Psoas muscle (tissue), 8 donors: ENCODE results near the gene CYP8B1. TPM values are rescaled to one million over a fixed set of nuclear protein-coding genes. Genes with fewer than 3 reads are reported as not detected.

ENCODE experiments used
- ATAC-seq, 4 donors: fragments of 200-7000 bp; cut with Tn5 transposase; one replicate each; pipeline ENCODE4 v1.9.1; 2020; ENCODE audit warnings: moderate library complexity in 3 of 4, mild to moderate bottlenecking in 2 of 4
- DNase-seq, 2 donors: peaks; one replicate each; pipeline ENCODE4 v3.0.0-alpha.2; 2020
- H3K27ac ChIP-seq: fragments of 200-600 bp; one replicate; pipeline ENCODE4 v1.8.0; 2022
- H3K27me3 ChIP-seq, 3 donors: fragments of 200-600 bp in 1 of 3; one replicate each; pipeline versions ENCODE4 v1.6.1 to v1.8.0; 2013 to 2022; ENCODE audit warnings: low read length in 2 of 3, mild to moderate bottlenecking in 2 of 3, moderate library complexity in 1 of 3; ENCODE audit not compliant: insufficient read depth in 3 of 3
- H3K36me3 ChIP-seq, 2 donors: fragments of 200-600 bp in 1 of 2; one replicate each; pipeline versions ENCODE4 v1.6.1 to v1.8.0; 2013 to 2022; ENCODE audit warnings: low read depth in 1 of 2, mild to moderate bottlenecking in 1 of 2, moderate library complexity in 1 of 2; ENCODE audit not compliant: insufficient read depth in 1 of 2
- H3K4me1 ChIP-seq: fragments of 200-600 bp; one replicate; pipeline ENCODE4 v1.8.0; 2022
- H3K4me3 ChIP-seq: fragments of 200-600 bp; one replicate; pipeline ENCODE4 v1.8.0; 2022; ENCODE audit warnings: mild to moderate bottlenecking
- H3K9me3 ChIP-seq: fragments of 200-600 bp; one replicate; pipeline ENCODE4 v1.8.0; 2022
- WGBS, 3 donors: extraction: QIAGEN DNeasy Blood & Tissue Kit; methylation state at CpG; one replicate each; pipeline versions ENCODE4 v1.1.6 to v1.1.7; 2013; 5-methylcytosine and 5-hydroxymethylcytosine counted together
- intact Hi-C, 2 donors: fragments of 100-400 bp; cut with DNase I; formaldehyde crosslinking; loops; one replicate each; pipeline versions ENCODE4 v1.11.0 to v1.14.2; 2022
- polyA plus RNA-seq, 3 donors: library from polyadenylated mRNA; stranded (reverse); fragments of 200-250 nt; gene quantifications; one replicate each; pipeline ENCODE4 v1.2.3, GENCODE V29; 2013
- total RNA-seq, 4 donors: library from RNA; stranded (reverse); fragmentation: NEBNext Ultra II Directional in 2 of 4; extraction: Animal tissue kit (Norgen Biotek cat#: 25700) in 2 of 4; gene quantifications; one replicate each; pipeline versions ENCODE4 v1.2.1 to v1.2.4, GENCODE V29; 2021 to 2023
- TF ChIP-seq, protein P1 (sequence below): fragments of 200-600 bp; IDR thresholded peaks from one replicate; pipeline ENCODE4 v1.8.0; 2022; ENCODE audit warnings: antibody characterized with exemption
- donor health status: healthy with polysubstance abuse.
- donor health status: DM: no; HTN: no; CAD: no; lungs with moderate emphysema.
- donor health status: Bipolar disorder and iron deficiency.
- donor health status: healthy.
- donor health status: DM: yes; HTN: yes; CAD: no.
- donor health status: DM: no; HTN: no; CAD: no.
- donor health status: DM: no; HTN: no; CAD: no.
- donor health status: DM: yes; HTN: yes; CAD: no.

Gene CYP8B1
- total and polyA plus RNA-seq, 7 donors: 0.08 TPM; not detected in 6

DNA sequence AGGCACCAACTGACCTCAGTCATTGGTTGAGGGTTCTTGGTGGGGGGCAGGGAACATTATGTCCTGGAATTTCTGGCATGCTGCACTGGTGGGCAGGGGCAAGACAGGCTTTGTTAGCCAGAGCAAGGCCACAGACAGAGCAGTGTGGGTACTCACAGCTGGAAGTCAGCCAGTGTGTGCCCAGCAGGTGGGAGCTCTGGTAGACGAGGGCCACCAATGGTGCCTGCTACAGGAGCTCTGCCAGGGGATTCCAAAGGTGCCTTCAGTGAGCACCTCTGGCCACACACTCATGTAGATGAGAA is 31.3 kb downstream of the CYP8B1 start:
- no peaks in the 10 kb centered on the region for H3K36me3 ChIP-seq
- peak overlapping the region; percentile 8 for H3K27ac ChIP-seq
- ATAC-seq (no peak), DNase-seq (no peak)
- intact Hi-C loops: no loop called here
- H3K4me1 ChIP-seq: peaks cover 17% of the 10 kb centered on the region
- 51 to 67% (median 59%) methylated on average over 1 of the region's 1 CpG for WGBS, 3 donors
- no peaks in the 10 kb centered on the region for H3K27me3 ChIP-seq
- no peaks in the 10 kb centered on the region for H3K9me3 ChIP-seq
- TF ChIP-seq, protein P1, sequence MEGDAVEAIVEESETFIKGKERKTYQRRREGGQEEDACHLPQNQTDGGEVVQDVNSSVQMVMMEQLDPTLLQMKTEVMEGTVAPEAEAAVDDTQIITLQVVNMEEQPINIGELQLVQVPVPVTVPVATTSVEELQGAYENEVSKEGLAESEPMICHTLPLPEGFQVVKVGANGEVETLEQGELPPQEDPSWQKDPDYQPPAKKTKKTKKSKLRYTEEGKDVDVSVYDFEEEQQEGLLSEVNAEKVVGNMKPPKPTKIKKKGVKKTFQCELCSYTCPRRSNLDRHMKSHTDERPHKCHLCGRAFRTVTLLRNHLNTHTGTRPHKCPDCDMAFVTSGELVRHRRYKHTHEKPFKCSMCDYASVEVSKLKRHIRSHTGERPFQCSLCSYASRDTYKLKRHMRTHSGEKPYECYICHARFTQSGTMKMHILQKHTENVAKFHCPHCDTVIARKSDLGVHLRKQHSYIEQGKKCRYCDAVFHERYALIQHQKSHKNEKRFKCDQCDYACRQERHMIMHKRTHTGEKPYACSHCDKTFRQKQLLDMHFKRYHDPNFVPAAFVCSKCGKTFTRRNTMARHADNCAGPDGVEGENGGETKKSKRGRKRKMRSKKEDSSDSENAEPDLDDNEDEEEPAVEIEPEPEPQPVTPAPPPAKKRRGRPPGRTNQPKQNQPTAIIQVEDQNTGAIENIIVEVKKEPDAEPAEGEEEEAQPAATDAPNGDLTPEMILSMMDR: no peak
- H3K4me3 ChIP-seq: no peak overlapping the region

DNA sequence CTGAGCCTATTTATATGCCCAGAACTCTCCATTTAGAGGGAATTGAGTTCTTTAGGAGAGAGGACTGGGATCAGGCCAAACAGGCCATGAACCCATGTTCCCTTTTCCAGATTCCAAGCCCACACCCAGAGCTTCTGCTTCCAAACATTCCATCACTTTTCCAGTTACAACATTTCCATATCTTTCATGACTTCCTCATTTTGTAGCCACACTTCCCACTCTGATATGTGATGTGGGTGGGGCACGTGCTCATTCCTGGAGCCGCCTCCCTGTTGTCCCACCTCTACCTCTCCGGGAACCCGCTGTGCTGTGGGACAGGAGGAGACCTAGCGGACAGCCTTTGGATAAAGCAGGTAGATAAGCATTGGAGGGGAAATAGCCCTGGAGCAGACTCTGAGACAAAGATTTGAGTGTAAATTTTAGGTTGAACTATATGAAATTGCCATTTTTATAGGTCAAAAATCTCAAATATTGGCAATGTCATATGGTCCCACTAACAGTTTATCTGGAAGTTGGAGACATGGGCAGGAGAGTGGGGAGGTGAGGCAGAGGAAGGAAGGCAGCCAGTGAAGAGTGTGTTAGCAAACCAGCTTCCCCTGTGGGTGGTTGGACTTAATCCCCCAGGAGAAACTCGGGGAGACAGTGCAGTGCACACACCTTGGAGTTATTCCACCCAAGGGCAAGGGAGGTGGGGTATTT is 31.8 kb downstream of the CYP8B1 start:
- TF ChIP-seq, protein P1: no peak
- Histone ChIP-seq H3K4me1 (peaks cover 15% of the 10 kb centered on the region), H3K27ac (peak overlapping the region; percentile 8), H3K36me3 (no peaks in the 10 kb centered on the region), H3K27me3 (no peaks in the 10 kb centered on the region), H3K9me3 (no peaks in the 10 kb centered on the region), H3K4me3 (no peak overlapping the region)
- intact Hi-C loops: no loop called here
- 69 to 81% (median 76%) methylated on average over 6 of the region's 6 CpGs for WGBS, 3 donors
- ATAC-seq (no peak), DNase-seq (peak in 1 of 2 donors; percentile 57)

DNA sequence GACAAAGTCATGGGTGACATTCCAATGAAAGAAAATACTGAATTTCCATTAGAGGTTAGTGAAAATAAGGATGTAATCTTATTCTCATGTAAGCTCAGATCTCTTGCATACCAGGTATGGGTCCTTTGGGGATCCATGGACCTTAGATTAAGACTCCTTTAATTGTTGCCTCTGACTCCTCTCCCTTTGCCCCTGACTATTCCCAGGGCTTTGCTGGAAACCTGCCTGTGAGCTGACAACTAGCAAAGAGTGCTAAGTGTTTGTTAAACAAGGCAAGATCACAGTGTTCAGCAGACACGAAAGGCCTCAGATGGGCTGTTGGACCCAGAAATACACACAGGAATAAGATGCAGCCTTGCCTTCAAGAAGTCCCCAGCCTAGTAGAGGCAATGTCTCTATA is 34.3 kb downstream of the CYP8B1 start:
- no peaks in the 10 kb centered on the region for H3K27me3 ChIP-seq
- ATAC-seq (no peak), DNase-seq (no peak)
- intact Hi-C loops: no loop called here
- no peaks in the 10 kb centered on the region for H3K36me3 ChIP-seq
- 90 to 100% (median 90%) methylated on average over 1 of the region's 1 CpG for WGBS, 3 donors
- no peaks in the 10 kb centered on the region for H3K9me3 ChIP-seq
- H3K27ac ChIP-seq: no peak overlapping the region
- no peak overlapping the region for H3K4me3 ChIP-seq
- TF ChIP-seq, protein P1: no peak
- peaks cover 7% of the 10 kb centered on the region for H3K4me1 ChIP-seq

DNA sequence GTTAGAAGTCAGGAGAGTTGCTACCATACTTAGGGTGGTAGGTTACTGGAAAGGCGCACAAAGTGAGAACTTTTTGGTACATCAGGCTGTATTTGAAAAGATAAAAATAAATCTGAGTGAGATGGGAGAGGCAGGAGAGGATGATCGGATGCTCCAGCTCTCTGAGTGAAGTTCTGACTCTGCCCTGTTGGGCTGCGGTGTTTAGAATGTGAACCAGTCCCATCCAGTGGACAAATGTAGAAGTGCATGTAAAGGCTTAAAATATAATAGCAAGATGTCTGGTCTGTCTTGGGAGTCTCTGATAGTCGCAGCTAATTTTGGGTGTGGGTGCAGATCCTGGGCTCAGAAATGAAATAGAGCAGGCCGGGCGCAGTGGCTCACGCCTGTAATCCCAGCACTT is 36.1 kb downstream of the CYP8B1 start:
- Histone ChIP-seq H3K36me3 (no peaks in the 10 kb centered on the region), H3K27ac (no peak overlapping the region), H3K4me1 (no peaks in the 10 kb centered on the region), H3K4me3 (no peak overlapping the region), H3K9me3 (no peaks in the 10 kb centered on the region), H3K27me3 (no peaks in the 10 kb centered on the region)
- TF ChIP-seq, protein P1: peak; percentile 80
- DNase-seq (no peak), ATAC-seq (peak; percentile 81 to 97 (median 92))
- 35 to 39% (median 37%) methylated on average over 7 of the region's 7 CpGs for whole genome bisulfite sequencing, 3 donors
- intact Hi-C loops: loop anchor here (2.0 to 5.0 kb wide), 3 partner anchors 43 to 59 kb away; no protein-coding TSS in a partner anchor

DNA sequence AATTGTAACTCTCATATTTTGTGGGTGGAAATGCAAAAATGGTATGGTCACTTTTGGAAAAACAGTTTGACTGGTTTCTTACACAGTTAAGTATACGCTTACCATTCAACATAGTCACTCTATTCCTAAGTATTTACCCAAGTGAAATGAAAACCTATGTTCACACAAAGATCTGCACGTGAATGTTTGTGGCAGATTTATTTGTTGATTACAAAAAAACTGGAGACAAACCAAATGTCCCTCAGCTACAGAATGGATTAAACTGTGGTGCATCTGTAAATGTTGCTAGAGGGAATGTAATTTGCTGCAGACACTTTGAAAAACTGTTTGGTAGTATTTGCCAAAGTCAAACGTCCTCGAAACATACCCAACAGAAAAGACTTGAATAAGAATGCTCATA is 37.1 kb downstream of the CYP8B1 start:
- Histone ChIP-seq H3K9me3 (no peaks in the 10 kb centered on the region), H3K4me1 (no peaks in the 10 kb centered on the region), H3K27me3 (no peaks in the 10 kb centered on the region), H3K36me3 (no peaks in the 10 kb centered on the region), H3K4me3 (no peak overlapping the region), H3K27ac (no peak overlapping the region)
- WGBS, 3 donors: 78 to 84% (median 81%) methylated on average over 4 of the region's 4 CpGs
- ATAC-seq (no peak), DNase-seq (no peak)
- intact Hi-C loops: loop anchor here (2.0 to 5.0 kb wide), 3 partner anchors 44 to 58 kb away; no protein-coding TSS in a partner anchor
- TF ChIP-seq, protein P1: no peak
